NCI-H510A (cell line): Measurements from ENCODE around the gene LZTS3.
"Not testable (repeated sequence)": the region's sequence is repeated elsewhere in the genome, so short reads cannot be mapped to it uniquely, and the experiment has no call there.

Experiments used
- DNase-seq: peaks from one replicate; lab custom pipeline; 2025; lab: John Stamatoyannopoulos, UW

LZTS3 gene

GRCh38 chr20:3135507-3136070 lies 37.8 kb downstream of the LZTS3 start:
- no peak for DNase-seq

GRCh38 chr20:3134151-3134550 lies 39.2 kb downstream of the LZTS3 start:
- DNase-seq, result no peak

- no peak for DNase-seq
Observed at GRCh38 chr20:3133155-3133554, 40.2 kb downstream of the LZTS3 start.

- no peak for DNase-seq
Observed at GRCh38 chr20:3130051-3130600, 43.2 kb downstream of the LZTS3 start.

- DNase-seq, result no peak
Observed at GRCh38 chr20:3129094-3129493, 44.3 kb downstream of the LZTS3 start.

- DNase-seq, result no peak
Observed at GRCh38 chr20:3128275-3128984, 44.9 kb downstream of the LZTS3 start.

- no peak for DNase-seq
Observed at GRCh38 chr20:3126527-3126859, 46.9 kb downstream of the LZTS3 start.

GRCh38 chr20:3125776-3126526 lies 47.4 kb downstream of the LZTS3 start:
- not testable (repeated sequence) for DNase-seq

GRCh38 chr20:3124773-3125560 lies 48.4 kb downstream of the LZTS3 start:
- not testable (repeated sequence) for DNase-seq

- not testable (repeated sequence) for DNase-seq
Observed at GRCh38 chr20:3124163-3124562, 49.2 kb downstream of the LZTS3 start.

- no peak for DNase-seq
Observed at GRCh38 chr20:3123542-3123941, 49.8 kb downstream of the LZTS3 start.

GRCh38 chr20:3121955-3122610 lies 51.3 kb downstream of the LZTS3 start:
- no peak for DNase-seq

- no peak for DNase-seq
Observed at GRCh38 chr20:3121271-3121911, 52.0 kb downstream of the LZTS3 start.

GRCh38 chr20:3119044-3119443 lies 54.3 kb downstream of the LZTS3 start:
- no peak for DNase-seq

GRCh38 chr20:3117839-3118379 lies 55.4 kb downstream of the LZTS3 start:
- peak; percentile 29 for DNase-seq

GRCh38 chr20:3116341-3116740 lies 57.0 kb downstream of the LZTS3 start:
- DNase-seq, result no peak

GRCh38 chr20:3115190-3116107 lies 57.9 kb downstream of the LZTS3 start:
- peak; percentile 54 for DNase-seq
